GM15510 (cell line): ENCODE data around the gene THUMPD3.

Experiments
- POLR2A ChIP-seq: IDR thresholded peaks from 3 replicates; pipeline ENCODE4 v1.6.1; 2011; ENCODE audit warnings: borderline replicate concordance; ENCODE audit not compliant: insufficient read length; ENCODE audit errors: extremely low read depth

Gene THUMPD3

GRCh38 chr3:9401986-9402385, 39.1 kb downstream of the THUMPD3 start:
- TF ChIP-seq POLR2A, result no peak

GRCh38 chr3:9402410-9403228, 39.8 kb downstream of the THUMPD3 start:
- no peak for TF ChIP-seq POLR2A

GRCh38 chr3:9403463-9403862, 40.6 kb downstream of the THUMPD3 start:
- no peak for TF ChIP-seq POLR2A

GRCh38 chr3:9404680-9405079, 41.8 kb downstream of the THUMPD3 start:
- TF ChIP-seq POLR2A, result no peak

GRCh38 chr3:9405756-9406155, 42.9 kb downstream of the THUMPD3 start:
- no peak for TF ChIP-seq POLR2A

- TF ChIP-seq POLR2A, result no peak
Measured at GRCh38 chr3:9406856-9407626, 44.2 kb downstream of the THUMPD3 start.

- no peak for TF ChIP-seq POLR2A
Measured at GRCh38 chr3:9408061-9408460, 45.2 kb downstream of the THUMPD3 start.

GRCh38 chr3:9408546-9408945, 45.7 kb downstream of the THUMPD3 start:
- no peak for TF ChIP-seq POLR2A

GRCh38 chr3:9409981-9410854, 47.4 kb downstream of the THUMPD3 start:
- TF ChIP-seq POLR2A, result no peak

GRCh38 chr3:9411302-9411701, 48.4 kb downstream of the THUMPD3 start:
- TF ChIP-seq POLR2A, result no peak

- no peak for TF ChIP-seq POLR2A
Measured at GRCh38 chr3:9412293-9412692, 49.4 kb downstream of the THUMPD3 start.

GRCh38 chr3:9414826-9415225, 52.0 kb downstream of the THUMPD3 start:
- no peak for TF ChIP-seq POLR2A

- TF ChIP-seq POLR2A, result no peak
Measured at GRCh38 chr3:9415485-9416138, 52.8 kb downstream of the THUMPD3 start.

GRCh38 chr3:9416139-9416780, 53.4 kb downstream of the THUMPD3 start:
- TF ChIP-seq POLR2A, result no peak

- no peak for TF ChIP-seq POLR2A
Measured at GRCh38 chr3:9420850-9421549, 58.1 kb downstream of the THUMPD3 start.
